GM18868 (cell line): ENCODE measurements around the gene CDK17.
"Not testable (repeated sequence)": the region's sequence is repeated elsewhere in the genome, so short reads cannot be mapped to it uniquely, and the experiment has no call there.

Experiments used
- ATAC-seq: cut with Tn5 transposase; IDR thresholded peaks from one replicate; pipeline ENCODE4 v1.9.1; 2021; ENCODE audit warnings: mild to moderate bottlenecking, moderate library complexity; ENCODE audit not compliant: unreplicated experiment

Gene CDK17

DNA sequence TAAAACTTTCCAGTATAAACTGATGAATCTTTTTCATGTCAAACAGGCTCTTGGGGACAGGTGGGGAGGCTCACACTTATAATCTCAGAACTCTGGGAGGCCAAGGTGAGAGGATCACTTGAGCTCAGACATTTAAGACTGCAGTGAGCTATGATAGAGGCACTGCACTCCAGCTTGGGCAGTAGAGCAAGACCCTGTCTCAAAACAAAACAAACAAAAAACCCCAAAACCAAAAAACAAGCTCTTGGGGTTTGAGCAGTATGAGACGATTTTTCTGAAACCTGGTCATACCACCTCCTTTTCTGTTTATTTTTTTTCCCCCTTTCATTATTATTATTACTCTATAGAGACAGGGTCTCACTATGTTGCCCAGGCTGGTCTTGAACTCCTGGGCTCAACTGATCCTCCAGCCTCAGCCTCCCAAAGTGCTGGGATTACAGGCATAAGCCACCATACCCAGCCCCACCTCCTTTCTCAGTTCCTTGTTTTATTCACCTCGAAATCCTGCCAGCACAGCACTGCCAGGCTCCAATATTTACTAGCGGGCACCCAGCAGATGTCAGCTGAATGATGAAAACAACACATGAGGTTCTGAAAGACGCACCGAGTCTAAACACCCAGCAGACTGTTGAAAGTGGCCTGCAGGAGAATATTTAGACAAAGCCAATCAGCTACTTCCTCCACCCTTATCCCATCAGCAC lies 19.5 kb upstream of the CDK17 start:
- ATAC-seq: peak; percentile 72

GRCh38 chr12:96417688-96418087 lies 17.4 kb upstream of the CDK17 start:
- peak; percentile 49 for ATAC-seq

GRCh38 chr12:96416033-96416799 lies 16.0 kb upstream of the CDK17 start:
- no peak for ATAC-seq

GRCh38 chr12:96414637-96415036 lies 14.4 kb upstream of the CDK17 start:
- no peak for ATAC-seq

DNA sequence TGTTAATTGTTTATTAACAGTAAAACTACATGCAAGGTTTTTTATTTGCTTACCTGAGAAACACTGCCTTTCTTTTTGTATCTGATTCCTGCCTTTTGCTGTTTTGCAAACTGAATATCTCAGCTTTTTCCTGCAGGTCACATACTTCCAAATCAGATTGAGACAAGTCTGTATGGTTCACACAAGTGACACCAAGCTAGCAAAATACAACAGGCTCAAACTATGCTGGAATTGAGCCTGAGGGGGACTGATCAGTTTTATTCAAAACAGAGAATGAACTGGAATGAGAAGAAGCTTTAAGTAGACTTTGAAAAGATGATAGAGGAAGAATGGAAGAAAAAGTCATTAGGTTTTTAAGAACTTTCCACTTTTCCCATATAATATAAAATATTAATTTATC lies 12.2 kb upstream of the CDK17 start:
- no peak for ATAC-seq

DNA sequence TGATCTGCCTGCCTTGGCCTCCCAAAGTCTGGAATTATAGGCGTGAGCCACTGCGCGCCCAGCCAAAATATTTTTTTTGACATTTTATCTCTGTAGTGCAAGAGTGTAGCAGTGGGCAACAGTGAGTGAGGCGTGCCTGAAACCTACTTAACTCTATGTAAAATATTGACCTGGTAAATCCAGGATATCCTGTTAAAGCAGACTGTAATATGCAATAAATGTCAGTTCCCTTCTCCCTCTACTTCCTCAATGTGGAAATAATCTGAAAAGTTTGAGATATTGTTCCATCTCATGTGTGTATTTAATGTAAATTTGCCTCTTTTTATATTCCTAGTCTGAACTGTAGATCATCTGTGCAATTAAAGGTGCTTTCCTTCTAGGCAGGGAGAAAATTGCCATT lies 9.5 kb upstream of the CDK17 start:
- ATAC-seq: no peak

DNA sequence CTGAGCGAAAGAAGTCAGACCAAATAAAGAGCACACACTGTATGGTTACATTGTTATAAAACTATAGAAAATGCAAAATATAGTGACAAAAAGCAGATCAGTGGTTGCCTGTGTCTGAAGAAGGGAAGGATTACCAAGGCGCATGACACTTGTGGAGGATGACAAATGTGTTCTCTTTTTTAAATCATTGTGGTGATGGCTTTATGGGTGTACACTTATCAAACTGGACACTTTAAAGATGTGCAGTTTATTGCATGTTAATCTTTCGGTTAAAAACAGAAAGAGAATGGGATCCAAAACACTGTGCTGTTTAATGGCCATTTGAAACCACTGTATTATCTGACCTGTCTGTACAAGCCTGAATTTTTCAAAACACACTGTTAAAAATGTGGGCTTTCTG lies 8.8 kb upstream of the CDK17 start:
- ATAC-seq: no peak

- peak; percentile 85 for ATAC-seq
These were observed 7.3 kb upstream of the CDK17 start for GRCh38 chr12:96407429-96408097.

DNA sequence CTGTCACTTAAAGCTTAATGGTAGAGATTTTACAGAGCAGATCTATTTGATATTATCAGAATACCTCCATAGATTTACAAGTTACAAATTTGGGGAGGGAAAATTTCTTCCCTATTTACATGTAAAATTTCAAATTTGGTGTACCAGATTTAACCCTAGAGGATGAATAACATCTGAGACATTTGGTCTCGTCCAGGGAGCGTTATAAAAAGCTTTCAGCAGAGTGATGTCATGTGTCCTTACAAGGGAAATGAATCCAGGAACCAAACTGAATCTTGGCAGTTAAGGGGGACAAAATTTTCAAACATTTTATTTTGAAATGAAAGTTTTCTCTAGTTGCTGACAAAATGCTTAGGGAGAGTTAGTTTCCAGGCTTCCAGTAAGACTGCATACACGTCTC lies 4.5 kb upstream of the CDK17 start:
- ATAC-seq: no peak

GRCh38 chr12:96403870-96404269 lies 3.6 kb upstream of the CDK17 start:
- no peak for ATAC-seq

GRCh38 chr12:96402522-96402921 lies 2.3 kb upstream of the CDK17 start:
- not testable (repeated sequence) for ATAC-seq

- ATAC-seq: no peak
These were observed 1.8 kb upstream of the CDK17 start for GRCh38 chr12:96402061-96402460.

GRCh38 chr12:96401076-96401871 lies 1.0 kb upstream of the CDK17 start:
- peak; percentile 26 for ATAC-seq

- peak; percentile 2 for ATAC-seq
These were observed 414 bp upstream of the CDK17 start for GRCh38 chr12:96400631-96401075.

- peak; percentile 45 for ATAC-seq
These were observed 920 bp downstream of the CDK17 start for GRCh38 chr12:96399120-96399918.

DNA sequence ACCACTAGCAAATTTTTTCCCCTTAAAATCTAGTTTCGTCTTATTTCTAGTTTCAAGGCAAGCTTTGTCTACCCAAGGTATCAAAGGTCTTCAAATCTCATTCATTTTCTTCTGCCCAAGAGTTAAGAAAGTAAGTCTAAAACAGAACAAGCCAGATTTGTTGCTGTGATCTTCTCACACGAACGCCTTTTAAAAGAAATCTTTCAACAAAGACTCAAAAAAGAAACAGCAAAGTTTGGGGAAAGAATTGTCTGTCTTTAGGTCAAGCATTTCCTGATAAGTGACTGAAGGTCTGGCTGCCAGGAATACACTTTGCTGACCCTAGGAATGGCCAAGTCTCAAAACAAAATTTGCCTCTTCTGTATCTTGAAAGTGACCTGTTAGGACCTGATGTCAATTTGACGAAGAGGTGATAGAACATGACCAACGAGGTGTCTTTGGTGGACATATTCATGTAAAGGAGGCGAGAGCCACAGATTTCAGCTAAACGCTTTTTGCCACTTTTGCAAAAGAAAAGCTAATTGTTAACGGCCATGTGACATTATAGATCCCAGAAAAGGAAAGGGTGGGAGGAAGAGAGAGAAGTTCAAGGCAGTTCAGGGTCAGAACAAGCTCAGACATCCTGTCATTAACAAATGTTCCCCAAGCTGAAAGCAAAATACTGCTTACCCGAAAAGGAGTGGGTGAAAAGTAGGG lies 1.7 kb downstream of the CDK17 start:
- no peak for ATAC-seq

DNA sequence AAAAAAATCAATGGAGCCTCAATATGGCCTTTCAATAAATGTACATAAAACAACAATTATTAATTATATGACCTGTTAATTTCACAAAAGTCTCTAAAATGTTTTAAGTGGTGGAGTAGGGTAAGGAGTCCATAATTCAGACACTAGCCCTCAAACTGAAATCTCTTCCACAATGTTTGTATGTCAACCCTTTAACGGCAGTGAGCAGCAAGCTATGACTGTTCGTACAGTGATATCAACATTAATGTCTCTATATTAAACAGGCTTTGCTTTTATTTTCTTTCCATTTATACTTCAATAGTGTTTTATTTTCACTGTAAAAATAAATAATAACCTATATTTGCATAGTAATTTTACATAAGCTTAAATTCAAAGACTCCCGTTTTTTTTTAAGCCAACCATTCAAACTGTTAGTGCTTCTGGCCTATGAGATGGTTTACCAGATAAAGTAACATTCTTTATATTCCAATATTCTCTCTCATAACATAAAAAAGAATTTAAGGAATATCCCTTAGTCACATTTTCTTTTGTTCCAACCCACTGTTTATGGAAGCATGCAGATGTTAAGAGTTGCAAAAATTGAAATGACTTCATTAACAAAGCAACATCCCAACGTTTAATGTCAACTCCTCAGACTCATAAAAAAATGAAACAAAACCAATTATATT lies 2.3 kb downstream of the CDK17 start:
- ATAC-seq: no peak

DNA sequence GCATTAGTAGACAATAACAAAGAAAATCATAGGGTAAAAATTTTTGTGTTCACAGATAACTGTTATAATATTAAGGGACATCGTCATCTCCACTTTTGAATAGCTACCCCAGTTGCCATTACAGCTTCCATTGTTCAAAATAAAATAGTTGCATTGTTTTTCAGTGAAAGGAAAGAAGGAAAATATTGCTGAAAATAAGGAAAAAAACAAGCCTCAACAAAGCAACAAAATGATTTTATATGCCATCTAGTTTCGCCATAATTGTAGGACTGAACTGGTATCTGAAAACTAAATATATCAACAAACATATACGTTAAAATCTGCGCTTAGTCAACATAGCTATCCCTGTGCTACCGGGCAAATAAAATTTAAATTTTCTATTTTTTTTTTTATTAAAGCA lies 3.3 kb downstream of the CDK17 start:
- no peak for ATAC-seq

DNA sequence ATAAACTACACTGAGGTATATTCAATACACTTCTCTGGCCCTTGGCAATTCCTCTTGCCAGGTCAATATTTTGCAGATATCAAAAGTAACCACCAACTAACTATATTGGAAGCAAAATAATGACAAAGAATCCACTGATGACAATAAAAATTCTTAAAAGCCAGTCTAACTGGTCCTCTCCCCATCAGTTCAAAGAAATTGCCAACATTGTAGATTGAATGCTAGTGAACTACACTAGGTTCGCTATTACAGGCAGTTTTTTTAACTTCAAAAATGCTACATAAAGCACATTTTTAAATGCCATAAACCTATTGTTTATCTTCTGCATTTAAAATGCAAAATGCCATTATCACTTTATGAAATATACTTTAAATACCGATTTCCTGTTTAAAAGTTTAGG lies 4.0 kb downstream of the CDK17 start:
- no peak for ATAC-seq
